Measurements from ENCODE around the gene LDHD.
A peak's percentile ranks its signal among the peaks of the same experiment; 100 is the strongest.

LDHD gene

GRCh38 chr16:75081179-75081859, 35.3 kb downstream of the LDHD start:
- DNase-seq (ENCODE audit: low read depth in 3 of 3, low spot score in 1 of 3) = no peak

GRCh38 chr16:75080205-75081029, 36.2 kb downstream of the LDHD start:
- no peak for DNase-seq (ENCODE audit: low read depth in 3 of 3, low spot score in 1 of 3)

GRCh38 chr16:75079346-75079926, 37.1 kb downstream of the LDHD start:
- no peak for DNase-seq (ENCODE audit: low read depth in 3 of 3, low spot score in 1 of 3)

GRCh38 chr16:75078886-75079285, 37.7 kb downstream of the LDHD start:
- no peak for DNase-seq (ENCODE audit: low read depth in 3 of 3, low spot score in 1 of 3)

- DNase-seq (ENCODE audit: low read depth in 3 of 3, low spot score in 1 of 3) = no peak
Measured at GRCh38 chr16:75075688-75076268, 40.8 kb downstream of the LDHD start.

GRCh38 chr16:75074920-75075687, 41.5 kb downstream of the LDHD start:
- DNase-seq (ENCODE audit: low read depth in 3 of 3, low spot score in 1 of 3) = peak in 2 of 3 donors; percentile 66

GRCh38 chr16:75074304-75074793, 42.2 kb downstream of the LDHD start:
- DNase-seq (ENCODE audit: low read depth in 3 of 3, low spot score in 1 of 3) = no peak

- no peak for DNase-seq (ENCODE audit: low read depth in 3 of 3, low spot score in 1 of 3)
Measured at GRCh38 chr16:75073545-75074303, 42.9 kb downstream of the LDHD start.

GRCh38 chr16:75072239-75072947, 44.2 kb downstream of the LDHD start:
- no peak for DNase-seq (ENCODE audit: low read depth in 3 of 3, low spot score in 1 of 3)

GRCh38 chr16:75071621-75072020, 45.0 kb downstream of the LDHD start:
- DNase-seq (ENCODE audit: low read depth in 3 of 3, low spot score in 1 of 3) = no peak

GRCh38 chr16:75070012-75070841, 46.4 kb downstream of the LDHD start:
- no peak for DNase-seq (ENCODE audit: low read depth in 3 of 3, low spot score in 1 of 3)

GRCh38 chr16:75068085-75069031, 48.2 kb downstream of the LDHD start:
- DNase-seq (ENCODE audit: low read depth in 3 of 3, low spot score in 1 of 3) = no peak

GRCh38 chr16:75066861-75067447, 49.6 kb downstream of the LDHD start:
- no peak for DNase-seq (ENCODE audit: low read depth in 3 of 3, low spot score in 1 of 3)

GRCh38 chr16:75065521-75066149, 50.9 kb downstream of the LDHD start:
- DNase-seq (ENCODE audit: low read depth in 3 of 3, low spot score in 1 of 3) = no peak

- DNase-seq (ENCODE audit: low read depth in 3 of 3, low spot score in 1 of 3) = no peak
Measured at GRCh38 chr16:75065149-75065505, 51.5 kb downstream of the LDHD start.

- no peak for DNase-seq (ENCODE audit: low read depth in 3 of 3, low spot score in 1 of 3)
Measured at GRCh38 chr16:75064403-75065148, 52.0 kb downstream of the LDHD start.
